ENCODE results near the gene AP3S2.

GRCh38 chr15:89936786-89937265 lies 43.0 kb upstream of the AP3S2 start:
- TF ChIP-seq GATA2 (IDR thresholded peaks at IDR 0.05; ENCODE audit: low read depth, low read length): no peak
- TF ChIP-seq GATA3 (IDR thresholded peaks at IDR 0.05; ENCODE audit: low read depth, low read length): no peak

All from SH-SY5Y (cell line).